GM18502 (cell line): ENCODE data around the gene SLC25A33.
"Not testable (repeated sequence)": the region's sequence is repeated elsewhere in the genome, so short reads cannot be mapped to it uniquely, and the experiment has no call there.

ENCODE experiments used
- ATAC-seq: cut with Tn5 transposase; IDR thresholded peaks from one replicate; pipeline ENCODE4 v1.9.1; 2021; ENCODE audit warnings: mild to moderate bottlenecking; ENCODE audit not compliant: unreplicated experiment, poor library complexity

SLC25A33 gene

GRCh38 chr1:9537863-9538668 is 1.2 kb upstream of the SLC25A33 start:
- no peak for ATAC-seq

DNA sequence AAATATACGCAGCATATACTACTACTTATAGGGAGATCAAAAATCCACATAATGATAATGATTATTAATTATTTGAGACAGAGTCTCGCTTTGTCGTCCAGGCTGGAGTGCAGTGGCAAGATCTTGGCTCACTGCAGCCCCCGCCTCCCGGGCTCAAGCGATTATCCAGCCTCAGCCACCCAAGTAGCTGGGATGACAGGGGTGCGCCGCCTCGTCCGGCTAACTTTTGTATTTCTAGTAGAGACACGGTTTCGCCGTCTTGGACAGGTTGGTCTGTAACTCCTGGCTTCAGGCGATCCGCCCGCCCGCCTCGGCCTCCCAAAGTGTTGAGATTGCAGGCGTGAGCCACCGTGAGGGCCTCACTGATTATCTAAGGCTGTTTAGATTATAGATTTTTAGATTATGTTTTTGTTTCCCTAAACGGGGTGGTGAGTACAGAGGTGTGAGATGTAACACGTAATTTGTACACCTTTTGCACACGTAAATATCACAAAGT is 548 bp upstream of the SLC25A33 start:
- ATAC-seq = no peak

GRCh38 chr1:9539829-9540550 is 725 bp downstream of the SLC25A33 start:
- peak; percentile 53 for ATAC-seq

DNA sequence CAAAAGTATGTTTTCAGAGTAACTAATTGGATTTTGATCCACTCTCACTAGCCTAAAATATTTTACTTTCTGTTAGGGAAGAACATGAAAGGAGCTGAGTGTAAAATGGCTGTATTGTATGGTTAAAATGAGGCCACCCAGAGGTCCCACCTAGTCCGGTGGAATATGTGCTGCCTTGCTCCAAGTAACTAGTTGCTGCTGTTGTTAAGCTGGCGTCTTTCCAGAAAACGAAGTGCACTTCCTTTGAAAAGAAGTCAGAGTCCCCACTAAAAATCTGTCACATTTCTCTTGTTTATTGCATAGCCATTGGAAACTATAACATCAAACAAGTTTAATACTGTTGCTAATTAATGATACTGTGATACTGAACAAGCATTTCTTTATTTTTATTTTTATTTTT is 3.2 kb downstream of the SLC25A33 start:
- ATAC-seq = no peak

DNA sequence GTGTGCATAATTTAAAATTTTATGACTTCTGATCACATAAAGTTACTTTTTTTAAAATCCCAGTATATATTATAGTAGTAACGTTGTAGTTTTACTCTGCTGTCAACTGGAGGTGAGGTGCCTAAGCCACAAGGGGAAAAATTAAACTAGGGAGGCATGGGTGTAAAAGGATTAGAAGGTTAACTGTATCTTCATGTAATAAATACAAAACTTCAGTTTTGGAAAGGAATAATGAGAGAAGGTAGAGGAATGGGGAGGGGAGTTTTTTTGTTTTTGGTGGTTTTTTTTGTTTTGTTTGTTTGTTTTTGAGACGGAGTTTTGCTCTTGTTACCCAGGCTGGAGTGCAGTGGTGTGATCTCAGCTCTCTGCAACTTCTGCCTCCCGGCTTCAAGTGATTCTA is 5.7 kb downstream of the SLC25A33 start:
- ATAC-seq = no peak

DNA sequence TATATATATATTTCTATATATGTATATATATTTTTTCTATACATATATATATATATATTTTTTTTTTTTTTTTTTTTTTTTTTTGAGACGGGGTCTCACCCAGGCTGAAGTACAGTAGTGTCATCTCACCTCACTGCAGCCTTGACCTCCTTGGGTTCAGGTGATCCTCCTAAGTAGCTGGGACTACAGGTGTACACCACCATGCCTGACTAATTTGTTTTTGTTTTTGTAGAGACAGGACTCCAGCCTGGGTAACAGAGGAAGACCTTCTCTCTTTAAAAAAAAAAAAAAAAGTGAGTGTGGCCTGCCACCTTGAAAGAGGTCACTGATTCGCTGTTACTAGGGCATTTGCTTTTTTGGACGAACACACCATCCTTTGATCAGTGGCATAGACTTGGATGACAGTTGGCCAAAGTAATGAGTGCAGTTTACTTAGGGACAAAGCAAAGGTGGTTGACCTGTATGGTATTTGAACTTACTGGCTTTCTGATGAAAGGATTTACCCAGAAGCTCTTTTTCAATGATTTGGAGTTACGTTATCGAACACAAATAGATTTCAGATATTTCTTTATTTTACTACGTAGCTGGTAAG is 10.8 kb downstream of the SLC25A33 start:
- ATAC-seq = no peak

DNA sequence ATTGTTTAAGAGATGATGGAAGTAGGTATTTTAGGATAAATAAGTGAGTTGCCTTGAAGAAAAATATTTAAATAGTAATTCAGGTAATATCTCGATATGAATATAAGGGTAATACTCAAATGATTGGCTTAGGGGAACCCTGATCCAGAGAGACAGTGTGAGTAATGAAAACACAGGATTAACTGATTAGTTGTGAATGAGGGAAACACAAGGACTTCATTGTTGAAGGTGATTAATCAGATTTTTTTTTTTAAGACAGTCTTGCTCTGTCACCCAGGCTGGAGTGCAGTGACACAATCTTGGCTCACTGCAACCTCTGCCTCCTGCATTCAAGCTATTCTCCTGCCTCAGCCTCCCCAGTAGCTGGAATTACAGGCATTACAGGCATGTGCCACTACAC is 12.7 kb downstream of the SLC25A33 start:
- no peak for ATAC-seq

DNA sequence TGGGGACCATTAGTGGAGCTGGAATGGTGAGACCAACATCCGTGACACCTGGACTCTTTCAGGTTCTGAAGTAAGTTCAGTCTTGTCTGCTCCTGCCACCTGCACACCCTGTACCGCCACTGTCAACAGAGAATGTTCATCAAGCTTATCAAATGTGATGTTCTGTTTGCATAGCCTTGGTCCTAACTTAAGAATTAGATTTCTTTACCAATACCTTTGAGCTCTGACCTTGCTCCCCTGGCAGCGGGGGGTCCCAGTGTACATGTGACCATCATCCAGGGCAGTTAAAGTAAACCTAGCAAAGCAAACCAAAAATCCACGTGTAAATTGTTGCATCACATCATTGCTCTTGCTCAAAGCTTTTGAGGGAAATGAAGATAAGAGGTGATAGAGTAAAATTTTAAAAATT is 14.5 kb downstream of the SLC25A33 start:
- no peak for ATAC-seq

DNA sequence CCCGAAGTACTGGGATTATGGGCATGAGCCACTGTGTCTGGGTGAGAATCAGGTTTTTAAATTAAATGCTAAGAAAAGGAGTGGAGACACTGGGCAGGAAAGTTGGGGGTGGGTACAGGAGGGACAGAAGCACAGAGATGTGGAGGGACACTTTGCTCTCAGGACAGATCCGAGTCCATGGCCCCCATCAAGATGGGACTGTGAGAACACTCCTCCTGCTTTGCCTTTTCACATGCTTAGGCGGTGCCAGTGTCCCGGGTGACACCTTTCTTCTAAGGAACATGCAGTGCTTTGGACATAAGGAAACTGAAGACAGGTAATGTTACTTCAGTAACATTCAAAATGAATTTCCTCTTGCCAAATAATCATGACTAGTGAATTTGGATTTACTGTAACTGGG is 16.7 kb downstream of the SLC25A33 start:
- no peak for ATAC-seq

GRCh38 chr1:9557624-9558023 is 18.4 kb downstream of the SLC25A33 start:
- no peak for ATAC-seq

DNA sequence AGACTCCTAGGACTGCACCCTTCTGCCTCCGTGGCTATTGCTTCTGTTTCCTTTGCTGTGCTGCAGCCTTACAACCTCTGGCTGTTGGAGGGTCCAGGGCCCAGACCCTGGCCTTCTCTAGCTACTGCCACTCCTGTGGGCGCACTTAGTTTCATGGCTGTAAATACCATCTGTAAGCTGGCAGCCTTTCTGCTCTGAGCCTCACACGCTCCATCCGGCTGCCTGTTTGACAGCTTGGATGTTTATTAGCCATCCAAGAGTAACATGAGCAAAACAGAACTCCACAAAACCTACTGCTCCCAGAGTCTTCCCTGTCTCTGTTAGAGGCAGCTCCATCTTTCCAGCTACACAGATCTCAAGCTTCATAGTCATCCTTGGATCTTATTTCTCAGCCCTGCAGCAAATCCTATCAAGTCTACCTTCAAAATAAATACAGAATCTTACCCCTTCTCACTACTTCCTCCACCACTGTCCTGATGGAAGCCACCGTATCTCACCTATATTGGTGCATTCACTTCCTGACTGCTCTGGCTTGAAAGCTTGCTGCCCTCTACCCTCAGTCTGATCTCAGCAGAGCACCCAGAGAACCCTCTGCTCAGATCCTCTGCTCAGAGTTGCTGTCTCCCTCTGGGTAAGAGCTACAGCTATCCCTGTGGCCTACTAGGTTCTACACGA is 19.1 kb downstream of the SLC25A33 start:
- ATAC-seq = no peak

DNA sequence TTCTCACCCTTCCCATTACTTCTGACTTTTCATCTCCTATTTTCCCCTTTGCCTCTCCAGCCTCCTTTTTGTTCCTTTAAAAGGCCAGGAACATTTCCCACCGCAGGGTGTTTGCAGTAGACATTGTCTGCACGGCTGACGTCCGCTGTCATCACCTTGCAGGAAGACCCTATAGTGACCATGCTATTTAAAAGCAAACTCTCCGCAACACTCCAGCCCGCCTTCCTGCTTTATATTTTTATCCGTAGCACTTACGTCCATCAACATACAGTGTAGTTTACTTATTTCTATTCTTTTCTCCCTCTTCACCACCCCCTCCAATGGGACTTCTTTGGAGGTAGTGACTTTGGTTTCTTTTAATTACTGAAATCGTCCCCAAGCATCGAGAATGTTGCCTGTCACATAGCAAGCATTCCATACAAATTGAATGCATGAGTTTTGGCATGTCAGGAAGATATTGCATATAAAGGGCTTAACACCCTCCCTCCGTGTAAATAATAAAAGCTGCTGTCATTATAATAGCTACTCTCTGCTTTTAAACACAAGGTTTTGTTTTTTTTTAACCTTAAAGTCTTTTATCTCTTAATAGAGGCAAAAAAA is 19.8 kb downstream of the SLC25A33 start:
- no peak for ATAC-seq

DNA sequence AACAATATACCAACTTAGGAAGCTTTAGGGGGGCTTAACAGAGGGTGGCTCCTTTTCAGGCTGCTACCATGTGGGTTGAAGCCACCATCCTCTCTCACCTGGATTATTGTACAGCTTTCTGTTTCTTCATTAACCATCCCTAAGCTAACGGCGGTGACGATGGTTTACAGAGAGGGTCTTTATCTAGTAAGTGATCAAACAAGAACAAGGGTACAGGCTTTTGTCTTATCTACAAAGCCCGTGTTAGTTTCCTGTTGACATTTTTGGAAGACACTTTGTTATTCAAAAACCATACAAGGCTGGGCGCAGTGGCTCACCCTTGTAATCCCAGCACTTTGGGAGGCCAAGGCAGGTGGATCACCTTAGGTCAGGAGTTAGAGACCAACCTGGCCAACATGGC is 20.4 kb downstream of the SLC25A33 start:
- no peak for ATAC-seq

DNA sequence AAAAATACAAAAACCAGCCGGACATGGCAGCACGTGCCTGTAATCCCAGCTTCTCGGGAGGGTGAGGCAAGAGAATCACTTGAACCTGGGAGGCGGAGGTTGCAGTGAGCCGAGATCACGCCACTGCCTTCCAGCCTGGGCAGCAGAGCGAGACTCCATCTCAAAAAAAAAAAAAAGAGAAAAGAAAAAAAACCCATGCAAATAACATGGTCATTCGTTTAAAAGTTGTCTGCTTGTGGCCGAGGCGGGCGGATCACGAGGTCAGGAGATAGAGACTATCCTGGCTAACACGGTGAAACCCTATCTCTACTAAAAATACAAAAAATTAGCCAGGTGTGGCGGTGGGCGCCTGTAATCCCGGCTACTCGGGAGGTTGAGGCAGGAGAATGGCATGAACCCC is 20.8 kb downstream of the SLC25A33 start:
- ATAC-seq = not testable (repeated sequence)

- no peak for ATAC-seq
Measured at GRCh38 chr1:9561429-9561828, 22.2 kb downstream of the SLC25A33 start.

DNA sequence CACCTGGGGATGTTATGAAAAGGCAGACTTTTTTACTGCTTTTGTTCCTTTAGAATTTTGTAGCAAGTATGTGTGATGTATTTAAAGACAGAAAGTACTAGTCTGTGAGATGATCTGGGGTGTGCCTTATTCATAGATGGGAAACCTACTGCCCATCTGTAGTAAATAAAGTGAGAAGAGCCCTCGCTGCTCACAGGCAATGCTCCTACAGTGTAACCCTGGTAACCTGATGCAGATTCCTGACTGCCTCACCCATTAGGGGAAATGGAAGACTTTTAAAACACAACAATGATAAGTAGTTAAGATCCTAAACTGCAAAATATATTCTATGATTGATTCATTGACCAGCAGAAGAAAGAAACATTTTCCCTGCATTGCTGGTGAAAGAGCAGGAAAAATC is 30.0 kb downstream of the SLC25A33 start:
- ATAC-seq = no peak

GRCh38 chr1:9570886-9571529 is 31.7 kb downstream of the SLC25A33 start:
- ATAC-seq = not testable (repeated sequence)

DNA sequence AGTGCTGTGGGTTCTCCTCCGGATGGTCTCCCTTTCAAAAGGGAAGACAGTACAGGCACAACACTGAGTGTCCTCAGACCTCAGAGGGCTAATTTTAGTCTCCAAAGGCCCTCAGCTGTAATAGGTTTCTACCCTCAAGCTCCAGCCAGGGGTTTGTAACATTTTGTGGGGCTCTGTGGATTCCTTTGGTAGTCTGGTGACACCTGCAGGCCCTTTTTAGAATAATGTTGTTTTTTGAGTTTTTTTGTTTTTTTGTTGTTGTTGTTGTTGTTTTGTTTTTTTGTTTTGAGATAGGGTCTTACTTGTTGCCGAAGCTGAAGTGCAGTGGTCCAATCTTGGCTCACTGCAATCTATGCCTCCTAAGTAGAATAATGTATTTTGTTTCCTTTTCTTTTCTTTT is 34.5 kb downstream of the SLC25A33 start:
- ATAC-seq = no peak

- ATAC-seq = no peak
Measured at GRCh38 chr1:9575486-9575885, 36.2 kb downstream of the SLC25A33 start.

- ATAC-seq = no peak
Measured at GRCh38 chr1:9576903-9577302, 37.6 kb downstream of the SLC25A33 start.
